RWPE2 (cell line): ENCODE measurements around the gene TGFBRAP1.
A peak's percentile ranks its signal among the peaks of the same experiment; 100 is the strongest.

Experiments
- ATAC-seq: fragments of 200-7000 bp; cut with Tn5 transposase; 3 replicates; pipeline ENCODE4 v1.9.1; 2021; ENCODE audit warnings: low read depth
- DNase-seq: peaks from one replicate; pipeline ENCODE4 v3.0.0-alpha.2; 2020; ENCODE audit warnings: low spot score
- H3K27ac ChIP-seq: fragments of 450-650 bp; 2 replicates; pipeline ENCODE4 v1.5.1; 2017; ENCODE audit warnings: mild to moderate bottlenecking; ENCODE audit not compliant: poor library complexity, severe bottlenecking
- H3K27me3 ChIP-seq: fragments of 250-450 bp; sonication (Bioruptor Pico); 2 replicates; pipeline ENCODE4 v1.5.1; 2021; ENCODE audit warnings: mild to moderate bottlenecking, moderate library complexity; ENCODE audit not compliant: insufficient read depth, poor library complexity, severe bottlenecking
- H3K36me3 ChIP-seq: fragments of 250-450 bp; sonication (Bioruptor Pico); 2 replicates; pipeline ENCODE4 v1.5.1; 2020; ENCODE audit warnings: low read depth, mild to moderate bottlenecking, moderate library complexity
- H3K4me1 ChIP-seq: fragments of 250-450 bp; sonication (Bioruptor Pico); 2 replicates; pipeline ENCODE4 v1.5.1; 2021; ENCODE audit warnings: mild to moderate bottlenecking, moderate library complexity; ENCODE audit not compliant: insufficient read depth, poor library complexity, severe bottlenecking
- H3K4me3 ChIP-seq: fragments of 250-450 bp; sonication (Bioruptor Pico); 2 replicates; pipeline ENCODE4 v1.5.1; 2021; ENCODE audit warnings: mild to moderate bottlenecking, moderate library complexity; ENCODE audit not compliant: severe bottlenecking
- H3K9me3 ChIP-seq: fragments of 250-450 bp; sonication (Bioruptor Pico); 2 replicates; pipeline ENCODE4 v1.5.1; 2021; ENCODE audit warnings: mild to moderate bottlenecking, moderate library complexity; ENCODE audit not compliant: severe bottlenecking
- TF ChIP-seq, protein P1 (sequence below): fragments of 450-650 bp; IDR thresholded peaks from one replicate; pipeline ENCODE4 v1.5.1; 2017; ENCODE audit warnings: mild to moderate bottlenecking, moderate library complexity; ENCODE audit not compliant: poor library complexity, severe bottlenecking

TGFBRAP1 gene, protein sequence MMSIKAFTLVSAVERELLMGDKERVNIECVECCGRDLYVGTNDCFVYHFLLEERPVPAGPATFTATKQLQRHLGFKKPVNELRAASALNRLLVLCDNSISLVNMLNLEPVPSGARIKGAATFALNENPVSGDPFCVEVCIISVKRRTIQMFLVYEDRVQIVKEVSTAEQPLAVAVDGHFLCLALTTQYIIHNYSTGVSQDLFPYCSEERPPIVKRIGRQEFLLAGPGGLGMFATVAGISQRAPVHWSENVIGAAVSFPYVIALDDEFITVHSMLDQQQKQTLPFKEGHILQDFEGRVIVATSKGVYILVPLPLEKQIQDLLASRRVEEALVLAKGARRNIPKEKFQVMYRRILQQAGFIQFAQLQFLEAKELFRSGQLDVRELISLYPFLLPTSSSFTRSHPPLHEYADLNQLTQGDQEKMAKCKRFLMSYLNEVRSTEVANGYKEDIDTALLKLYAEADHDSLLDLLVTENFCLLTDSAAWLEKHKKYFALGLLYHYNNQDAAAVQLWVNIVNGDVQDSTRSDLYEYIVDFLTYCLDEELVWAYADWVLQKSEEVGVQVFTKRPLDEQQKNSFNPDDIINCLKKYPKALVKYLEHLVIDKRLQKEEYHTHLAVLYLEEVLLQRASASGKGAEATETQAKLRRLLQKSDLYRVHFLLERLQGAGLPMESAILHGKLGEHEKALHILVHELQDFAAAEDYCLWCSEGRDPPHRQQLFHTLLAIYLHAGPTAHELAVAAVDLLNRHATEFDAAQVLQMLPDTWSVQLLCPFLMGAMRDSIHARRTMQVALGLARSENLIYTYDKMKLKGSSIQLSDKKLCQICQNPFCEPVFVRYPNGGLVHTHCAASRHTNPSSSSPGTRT

DNA sequence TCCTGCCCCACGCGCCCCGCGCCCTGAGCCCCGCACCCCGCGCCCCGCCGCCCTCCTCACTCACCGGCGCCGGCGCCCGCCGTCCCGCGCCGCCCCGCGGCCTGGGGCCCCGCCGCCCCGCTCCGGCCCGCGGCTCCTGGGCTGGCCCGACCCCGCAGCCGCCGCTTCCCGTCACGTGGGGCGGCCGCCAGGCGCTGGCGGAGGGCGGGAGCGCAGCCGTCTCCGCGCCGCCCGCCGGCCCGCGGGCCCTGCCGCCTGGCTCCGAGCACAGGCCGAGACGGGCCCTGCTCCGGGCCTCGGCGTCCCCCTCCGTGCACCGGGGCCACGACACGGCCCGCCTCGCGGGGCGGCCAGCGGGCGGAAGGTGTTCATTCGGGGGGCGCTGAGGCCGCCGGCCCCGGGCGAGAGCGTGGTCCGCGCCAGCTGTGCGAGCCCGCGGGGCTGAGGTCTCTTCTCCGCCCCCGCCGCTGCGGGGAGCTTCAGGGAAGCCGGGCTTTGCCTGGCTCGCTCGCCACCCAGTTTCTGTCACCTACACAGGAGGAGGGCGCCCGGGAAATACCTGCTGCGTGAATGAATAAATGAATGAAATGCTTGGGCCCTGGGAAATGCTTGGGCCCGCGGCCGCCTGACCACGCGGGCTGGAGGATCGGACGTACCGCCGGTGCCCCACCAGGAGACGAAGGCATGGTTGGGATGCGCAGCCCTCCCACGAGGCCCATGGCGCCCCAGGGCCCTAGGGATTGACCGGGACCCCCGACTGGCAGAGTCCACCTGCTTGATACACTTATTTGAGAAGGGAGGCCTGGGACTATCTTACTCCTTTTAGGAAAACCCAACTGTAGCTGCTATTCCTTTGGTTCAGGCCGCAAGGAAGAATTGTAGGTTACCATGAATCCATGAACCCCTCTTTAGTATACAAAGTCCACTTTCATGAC, at the start of gene TGFBRAP1:
TGFBRAP1 (minus strand) TSS at position 175 of the 935 bp plus-strand sequence. CDS start 21,434 bp downstream, outside the sequence.
- peak; percentile 50 for ATAC-seq
- no peak for DNase-seq

DNA sequence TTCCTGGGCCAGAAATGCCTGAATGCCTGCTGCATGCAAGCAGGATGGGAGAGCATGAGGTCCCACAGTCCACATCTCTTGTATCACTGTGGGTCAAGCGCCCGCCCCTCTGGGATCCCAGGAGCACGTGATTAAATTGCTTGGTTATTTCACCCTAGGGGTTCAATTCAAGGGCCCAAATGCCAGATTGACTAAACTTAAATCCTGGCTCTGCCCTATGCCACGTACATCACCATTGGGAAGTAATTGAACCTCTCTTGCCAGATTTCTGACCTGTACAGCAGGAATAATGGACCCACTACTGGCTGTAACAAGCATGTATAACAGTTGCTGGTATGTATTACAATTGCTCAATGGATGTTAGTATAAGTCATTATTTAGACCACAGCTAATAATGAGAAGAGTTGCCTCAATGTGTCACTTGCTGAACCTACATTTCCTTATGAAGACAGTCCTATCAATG, 49.4 kb upstream of the TGFBRAP1 start:
- Histone ChIP-seq H3K27ac (peak overlapping the region; percentile 59), H3K4me1 (peaks cover 66% of the 10 kb centered on the region), H3K36me3 (peaks cover 100% of the 10 kb centered on the region), H3K9me3 (no peaks in the 10 kb centered on the region), H3K4me3 (no peak overlapping the region), H3K27me3 (no peaks in the 10 kb centered on the region)
- ATAC-seq = 0 out of 3 replicates have a peak, but pooled peaks have one; percentile 4
- TF ChIP-seq, protein P1, sequence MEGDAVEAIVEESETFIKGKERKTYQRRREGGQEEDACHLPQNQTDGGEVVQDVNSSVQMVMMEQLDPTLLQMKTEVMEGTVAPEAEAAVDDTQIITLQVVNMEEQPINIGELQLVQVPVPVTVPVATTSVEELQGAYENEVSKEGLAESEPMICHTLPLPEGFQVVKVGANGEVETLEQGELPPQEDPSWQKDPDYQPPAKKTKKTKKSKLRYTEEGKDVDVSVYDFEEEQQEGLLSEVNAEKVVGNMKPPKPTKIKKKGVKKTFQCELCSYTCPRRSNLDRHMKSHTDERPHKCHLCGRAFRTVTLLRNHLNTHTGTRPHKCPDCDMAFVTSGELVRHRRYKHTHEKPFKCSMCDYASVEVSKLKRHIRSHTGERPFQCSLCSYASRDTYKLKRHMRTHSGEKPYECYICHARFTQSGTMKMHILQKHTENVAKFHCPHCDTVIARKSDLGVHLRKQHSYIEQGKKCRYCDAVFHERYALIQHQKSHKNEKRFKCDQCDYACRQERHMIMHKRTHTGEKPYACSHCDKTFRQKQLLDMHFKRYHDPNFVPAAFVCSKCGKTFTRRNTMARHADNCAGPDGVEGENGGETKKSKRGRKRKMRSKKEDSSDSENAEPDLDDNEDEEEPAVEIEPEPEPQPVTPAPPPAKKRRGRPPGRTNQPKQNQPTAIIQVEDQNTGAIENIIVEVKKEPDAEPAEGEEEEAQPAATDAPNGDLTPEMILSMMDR = no peak
- DNase-seq = peak; percentile 36

More for the DNA sequence above, at the start of gene TGFBRAP1:
- Histone ChIP-seq H3K27me3 (no peaks in the 10 kb centered on the region), H3K4me3 (peak within 1 kb of the TSS; percentile 78), H3K9me3 (no peaks in the 10 kb centered on the region), H3K4me1 (peaks cover 24% of the 10 kb centered on the region), H3K36me3 (no peaks in the 10 kb centered on the region), H3K27ac (peak within 1 kb of the TSS; percentile 65)
- TF ChIP-seq, protein P1 = no peak

DNA sequence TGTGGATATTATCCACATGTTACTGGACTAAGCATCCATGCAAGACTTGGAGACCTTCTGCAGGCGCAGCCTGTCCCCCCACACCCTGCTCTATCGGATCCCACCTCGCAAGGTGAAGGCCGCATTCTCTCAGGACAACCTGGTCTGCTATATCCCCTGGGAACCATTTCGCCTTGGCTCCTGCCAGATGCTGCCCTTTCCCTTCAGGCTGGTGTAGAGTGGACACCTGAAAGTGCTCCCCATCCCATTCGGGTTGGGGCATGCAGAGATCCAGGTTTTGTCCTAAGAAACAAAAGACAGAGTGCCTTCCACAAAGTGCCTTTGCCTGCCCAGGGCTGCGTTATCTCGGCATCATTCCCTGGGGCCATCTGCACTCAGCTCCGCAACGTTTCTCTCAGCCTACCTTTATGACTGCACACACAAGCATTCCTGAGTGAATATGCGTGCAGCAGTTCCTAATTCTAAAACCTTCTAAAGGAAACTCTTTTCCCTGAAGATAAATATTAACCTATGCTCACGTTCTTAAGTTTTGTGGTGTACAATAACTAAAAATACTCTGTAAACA, 48.8 kb upstream of the TGFBRAP1 start:
- TF ChIP-seq, protein P1 = no peak
- Histone ChIP-seq H3K9me3 (no peaks in the 10 kb centered on the region), H3K36me3 (peaks cover 100% of the 10 kb centered on the region), H3K27ac (peak overlapping the region; percentile 59), H3K4me1 (peaks cover 71% of the 10 kb centered on the region), H3K4me3 (no peak overlapping the region), H3K27me3 (no peaks in the 10 kb centered on the region)
- DNase-seq (peak; percentile 17), ATAC-seq (peak; percentile 31)

DNA sequence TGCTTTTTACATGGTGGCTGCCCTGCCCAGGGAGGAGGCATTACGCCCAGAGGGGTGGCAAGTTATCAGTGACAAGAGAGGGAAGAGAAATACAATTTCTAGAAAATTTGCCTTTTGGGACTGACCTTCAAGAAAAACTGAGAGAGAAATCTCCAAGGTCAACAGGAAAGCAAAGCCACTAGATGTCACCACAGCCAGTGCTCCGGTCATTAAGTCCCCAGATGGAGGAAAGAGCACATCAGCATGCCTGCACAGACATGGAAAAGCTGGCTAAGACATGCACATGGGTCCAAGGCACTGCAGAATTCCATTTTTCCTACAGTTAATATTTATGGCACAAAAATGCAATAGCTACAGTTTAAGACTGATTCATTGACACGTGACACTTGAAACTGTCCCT, 48.3 kb upstream of the TGFBRAP1 start:
- H3K27me3 ChIP-seq = no peaks in the 10 kb centered on the region
- TF ChIP-seq, protein P1 = no peak
- H3K36me3 ChIP-seq = peaks cover 100% of the 10 kb centered on the region
- H3K4me3 ChIP-seq = no peak overlapping the region
- peak overlapping the region; percentile 59 for H3K27ac ChIP-seq
- peaks cover 71% of the 10 kb centered on the region for H3K4me1 ChIP-seq
- no peaks in the 10 kb centered on the region for H3K9me3 ChIP-seq
- ATAC-seq (no peak), DNase-seq (peak; percentile 2)
